H1 (cell line): Measurements from ENCODE around the gene KANSL1. TPM values are rescaled to one million over a fixed set of nuclear protein-coding genes. Genes with fewer than 3 reads are reported as not detected.
A peak's percentile ranks its signal among the peaks of the same experiment; 100 is the strongest.

Source experiments
- CTCF ChIA-PET: fragments of 300-600 bp; sonication (Branson Sonifier 250); formaldehyde crosslinking; loops from one replicate; lab custom pipeline; 2021; ENCODE audit not compliant: partially characterized antibody; lab: Charles Lee
- POLR2A ChIA-PET: fragments of 300-600 bp; sonication (Branson Sonifier 250); formaldehyde crosslinking; loops from one replicate; lab custom pipeline; 2021; ENCODE audit warnings: inconsistent platforms; ENCODE audit not compliant: partially characterized antibody; lab: Charles Lee
- DNase-seq, 2 experiments: peaks; one replicate each; pipeline versions ENCODE4 v3.0.0 to v3.0.0-alpha.2; 2010 to 2022; ENCODE audit warnings: low spot score in 2 of 2, low read depth in 1 of 2, mixed read lengths in 1 of 2
- FAIRE-seq: peaks from 2 replicates; lab custom pipeline; 2011; peaks lifted over from hg19 to GRCh38; lab: Jason Lieb, UNC
- H2AFZ ChIP-seq: 2 replicates; pipeline ENCODE4 v1.8.1; 2012; ENCODE audit warnings: low read length, inconsistent platforms
- H2AK5ac ChIP-seq: 2 replicates; pipeline ENCODE4 v1.6.1; 2013; ENCODE audit warnings: low read depth, low read length
- H2BK120ac ChIP-seq: replicated peaks from 2 replicates; pipeline ENCODE3; 2013; ENCODE audit warnings: low read depth, low read length, inconsistent platforms
- H2BK12ac ChIP-seq: 2 replicates; pipeline ENCODE4 v1.6.1; 2013; ENCODE audit warnings: low read depth, low read length
- H2BK15ac ChIP-seq: 2 replicates; pipeline ENCODE4 v1.6.1; 2013; ENCODE audit warnings: low read length
- H2BK20ac ChIP-seq: 2 replicates; pipeline ENCODE4 v1.6.1; 2013; ENCODE audit warnings: low read length
- H2BK5ac ChIP-seq: 2 replicates; pipeline ENCODE4 v1.6.1; 2013; ENCODE audit warnings: low read depth, low read length
- H3K14ac ChIP-seq: 2 replicates; pipeline ENCODE4 v1.6.1; 2013; ENCODE audit warnings: inconsistent platforms; ENCODE audit not compliant: insufficient read length
- H3K18ac ChIP-seq: 2 replicates; pipeline ENCODE4 v1.6.1; 2013; ENCODE audit warnings: low read length; ENCODE audit errors: extremely low read depth
- H3K23ac ChIP-seq: 2 replicates; pipeline ENCODE4 v1.6.1; 2013; ENCODE audit warnings: inconsistent platforms; ENCODE audit not compliant: insufficient read length
- H3K23me2 ChIP-seq: 2 replicates; pipeline ENCODE4 v1.6.1; 2013; ENCODE audit warnings: low read depth, low read length
- H3K27ac ChIP-seq: 2 replicates; pipeline ENCODE4 v1.6.1; 2011; ENCODE audit warnings: low read depth, low read length, inconsistent platforms
- H3K27me3 ChIP-seq, 4 experiments: replicated peaks in 1 of 4; 1 replicate in 1 of 4; 2 replicates in 3 of 4; pipeline versions ENCODE4 v1.6.1 to v1.8.1; 2011 to 2013; ENCODE audit warnings: low read length in 3 of 4, mild to moderate bottlenecking in 3 of 4, inconsistent platforms in 2 of 4, mixed read lengths in 2 of 4, moderate library complexity in 1 of 4; ENCODE audit not compliant: control insufficient read depth in 3 of 4, insufficient read depth in 3 of 4; ENCODE audit errors: extremely low read depth in 1 of 4
- H3K36me3 ChIP-seq, 4 experiments: 2 replicates each; pipeline versions ENCODE4 v1.6.1 to v1.8.1; 2011 to 2013; ENCODE audit warnings: mild to moderate bottlenecking in 4 of 4, low read length in 3 of 4, moderate library complexity in 2 of 4, control low read depth in 1 of 4, inconsistent platforms in 1 of 4; ENCODE audit not compliant: insufficient read depth in 4 of 4, control insufficient read depth in 2 of 4
- H3K4ac ChIP-seq: replicated peaks from 2 replicates; pipeline ENCODE3; 2013; ENCODE audit warnings: low read length, low read depth, mixed read lengths, inconsistent platforms; ENCODE audit not compliant: insufficient read length
- H3K4me1 ChIP-seq, 4 experiments: replicated peaks in 1 of 4; 1 replicate in 1 of 4; 2 replicates in 3 of 4; pipeline versions ENCODE4 v1.6.1 to v1.8.1; 2011 to 2013; ENCODE audit warnings: low read length in 3 of 4, inconsistent platforms in 2 of 4, mixed read lengths in 1 of 4; ENCODE audit not compliant: insufficient read depth in 4 of 4, control insufficient read depth in 3 of 4
- H3K4me2 ChIP-seq, 2 experiments: 2 replicates each; pipeline versions ENCODE4 v1.6.1 to v1.8.1; 2011 to 2013; ENCODE audit warnings: low read depth in 2 of 2, low read length in 2 of 2, control low read depth in 1 of 2, inconsistent platforms in 1 of 2, mild to moderate bottlenecking in 1 of 2; ENCODE audit not compliant: insufficient read depth in 1 of 2
- H3K4me3 ChIP-seq, 4 experiments: fragments of 200-600, 300-600 bp in 1 of 4; sonication (generic), shearing (Covaris generic), sonication (Bioruptor Twin) in 1 of 4; 2 replicates each; pipeline versions ENCODE4 v1.5.1 to v1.8.1; 2011 to 2016; ENCODE audit warnings: low read length in 4 of 4, low read depth in 3 of 4, control low read depth in 2 of 4, inconsistent platforms in 2 of 4, mild to moderate bottlenecking in 2 of 4, mixed read lengths in 1 of 4, moderate library complexity in 1 of 4; ENCODE audit not compliant: insufficient read depth in 2 of 4; ENCODE audit errors: extremely low read depth in 1 of 4
- H3K56ac ChIP-seq: replicated peaks from 2 replicates; pipeline ENCODE3; 2013; ENCODE audit warnings: low read depth, mild to moderate bottlenecking, mixed read lengths, low read length, inconsistent platforms; ENCODE audit not compliant: insufficient read length
- H3K79me1 ChIP-seq: 2 replicates; pipeline ENCODE4 v1.6.1; 2013; ENCODE audit warnings: low read depth, low read length, control low read depth
- H3K79me2 ChIP-seq, 2 experiments: 2 replicates each; pipeline versions ENCODE4 v1.6.1 to v1.8.1; 2012 to 2013; ENCODE audit warnings: low read length in 2 of 2, mild to moderate bottlenecking in 2 of 2, inconsistent platforms in 1 of 2; ENCODE audit not compliant: insufficient read depth in 2 of 2, control insufficient read depth in 1 of 2
- H3K9ac ChIP-seq, 4 experiments: replicated peaks in 1 of 4; 1 replicate in 1 of 4; 2 replicates in 3 of 4; pipeline versions ENCODE4 v1.6.1 to v1.8.1; 2011 to 2013; ENCODE audit warnings: low read depth in 3 of 4, low read length in 3 of 4, control low read depth in 2 of 4, mild to moderate bottlenecking in 2 of 4, moderate library complexity in 2 of 4, inconsistent platforms in 1 of 4; ENCODE audit errors: extremely low read depth in 1 of 4
- H3K9me3 ChIP-seq, 2 experiments: 2 replicates each; pipeline versions ENCODE4 v1.6.1 to v1.8.1; 2012 to 2013; ENCODE audit warnings: mild to moderate bottlenecking in 2 of 2, moderate library complexity in 2 of 2, control low read depth in 1 of 2, inconsistent platforms in 1 of 2, low read depth in 1 of 2, low read length in 1 of 2, mixed read lengths in 1 of 2; ENCODE audit not compliant: insufficient read depth in 2 of 2
- H4K20me1 ChIP-seq, 2 experiments: replicated peaks in 1 of 2; 2 replicates each; pipeline versions ENCODE3 to v1.8.1; 2011 to 2013; ENCODE audit warnings: inconsistent platforms in 2 of 2, low read length in 2 of 2, mild to moderate bottlenecking in 1 of 2; ENCODE audit not compliant: insufficient read depth in 2 of 2, control insufficient read depth in 1 of 2
- H4K5ac ChIP-seq: 2 replicates; pipeline ENCODE4 v1.6.1; 2013; ENCODE audit warnings: low read length, low read depth, mixed read lengths, inconsistent platforms; ENCODE audit not compliant: insufficient read length
- H4K8ac ChIP-seq: 2 replicates; pipeline ENCODE4 v1.8.0; 2013; ENCODE audit warnings: mild to moderate bottlenecking, moderate library complexity, low read length, inconsistent platforms; ENCODE audit not compliant: insufficient read depth; ENCODE audit errors: extremely low read depth
- H4K91ac ChIP-seq: replicated peaks from 2 replicates; pipeline ENCODE3; 2013; ENCODE audit warnings: low read length, mixed read lengths, inconsistent platforms; ENCODE audit not compliant: insufficient read length
- CBX5 ChIP-seq: fragments of 300-800, 300-1000 bp; sonication (generic); IDR thresholded peaks from 2 replicates; pipeline ENCODE4 v1.7.1; 2016; ENCODE audit warnings: antibody characterized with exemption, low read length, low read depth
- CHD1 ChIP-seq: IDR thresholded peaks from 2 replicates; pipeline ENCODE4 v1.6.1; 2012; ENCODE audit warnings: low read depth, low read length, improper control_type of control experiment
- CHD2 ChIP-seq: IDR thresholded peaks from 2 replicates; pipeline ENCODE4 v1.6.1; 2012; ENCODE audit warnings: low read length, improper control_type of control experiment
- FOSL1 ChIP-seq: IDR thresholded peaks from 2 replicates; pipeline ENCODE4 v1.6.1; 2011; ENCODE audit warnings: mild to moderate bottlenecking, low read depth, low read length, moderate library complexity; ENCODE audit not compliant: insufficient read depth
- POLR2AphosphoS5 ChIP-seq: IDR thresholded peaks from 2 replicates; pipeline ENCODE4 v1.6.1; 2011; ENCODE audit warnings: low read depth, low read length
- RNF2 ChIP-seq: fragments of 200-900, 300-1000 bp; sonication (generic); IDR thresholded peaks from 2 replicates; pipeline ENCODE4 v1.7.1; 2016; ENCODE audit warnings: borderline replicate concordance, low read depth, mild to moderate bottlenecking, antibody characterized with exemption, low read length; ENCODE audit not compliant: poor library complexity, severe bottlenecking; ENCODE audit errors: missing control alignments
- SP4 ChIP-seq: IDR thresholded peaks from 2 replicates; pipeline ENCODE4 v1.6.1; 2012; ENCODE audit warnings: low read length, inconsistent platforms
- USF2 ChIP-seq: IDR thresholded peaks from 2 replicates; pipeline ENCODE4 v1.6.1; 2011; ENCODE audit warnings: low read length, improper control_type of control experiment
- WGBS, 2 experiments: shearing (Covaris generic) in 1 of 2; methylation state at CpG; one replicate each; pipeline versions ENCODE4 v1.1.6 to v1.1.7; 2013 to 2015; ENCODE audit warnings: low lambda C conversion rate in 2 of 2, mixed read lengths in 2 of 2, inconsistent platforms in 1 of 2, low coverage in 1 of 2, missing lambda C conversion rate in 1 of 2; ENCODE audit not compliant: insufficient replicate concordance in 2 of 2, insufficient coverage in 1 of 2, insufficient read length in 1 of 2; ENCODE audit errors: extremely low coverage in 1 of 2, missing lambda C conversion rate in 1 of 2; 5-methylcytosine and 5-hydroxymethylcytosine counted together
- polyA plus RNA-seq, 7 experiments: library from polyadenylated mRNA; depleted of rRNA in 3 of 7; stranded (reverse) in 5 of 7; unstranded in 2 of 7; fragments of >200 nt in 5 of 7; fragments of 200-250 nt in 2 of 7; gene quantifications; 1 replicate in 5 of 7; 2 replicates in 1 of 7; 4 replicates in 1 of 7; pipeline versions ENCODE4 v1.2.1 to v1.2.3, GENCODE V29; 2011 to 2013; ENCODE audit warnings: missing spikeins in 2 of 7, mixed read lengths in 2 of 7
- total RNA-seq: library from RNA; stranded (reverse); fragmentation: NEBNext Ultra II Directional; extraction: Animal tissue kit (Norgen Biotek cat#: 25700); gene quantifications from 2 replicates; pipeline ENCODE4 v1.2.1, GENCODE V29; 2021

Gene KANSL1
- total and polyA plus RNA-seq, 2 of the 8 experiments (the other 6 are each of a cell fraction or from before 2014, with no cell fraction given), result 34.0 to 128 TPM

- peaks cover 2 to 6% (median 4%) of the 10 kb centered on the region in 4 experiments; a peak in 4 of 7 replicates for H3K4me1 ChIP-seq
- H3K14ac ChIP-seq, result no peak overlapping the region
- no peak overlapping the region for H3K4ac ChIP-seq
- no peak overlapping the region for H2BK5ac ChIP-seq
- H3K56ac ChIP-seq, result no peak overlapping the region
- H3K27ac ChIP-seq, result no peak overlapping the region
- no peak overlapping the region for H3K23ac ChIP-seq
- no peak overlapping the region for H2AFZ ChIP-seq
- H3K18ac ChIP-seq, result no peak overlapping the region
- H3K9ac ChIP-seq, result no peak overlapping the region
- H4K5ac ChIP-seq, result peak overlapping the region; percentile 48
- H4K91ac ChIP-seq, result no peak overlapping the region
- CTCF ChIA-PET, result interaction anchor here (0.8 to 2.9 kb wide), 5 partner anchors 13 to 90 kb away, joined by 3 to 10 read pairs (median 3); no protein-coding TSS in a partner anchor
- H2BK120ac ChIP-seq, result no peak overlapping the region
- H3K4me3 ChIP-seq, result no peak overlapping the region
- H4K8ac ChIP-seq, result no peak overlapping the region
- no peaks in the 10 kb centered on the region for H3K79me1 ChIP-seq
- TF ChIP-seq RNF2, result no peak
- no peak for TF ChIP-seq CHD2
- no peak for TF ChIP-seq CHD1
- TF ChIP-seq CBX5, result no peak
- TF ChIP-seq POLR2AphosphoS5, result no peak
- TF ChIP-seq FOSL1, result no peak
- no peak for TF ChIP-seq USF2
- TF ChIP-seq SP4, result no peak
- TF ChIP-seq, all 59 proteins: peak for 0
- POLR2A ChIA-PET, result interaction anchor here (0.6 to 1.6 kb wide), 3 partner anchors 10 to 93 kb away, joined by 3 to 6 read pairs (median 5); partner anchors contain the start of gene KANSL1
- H2BK12ac ChIP-seq, result no peak overlapping the region
- no peaks in the 10 kb centered on the region for H3K23me2 ChIP-seq
- H3K27me3 ChIP-seq, result no peaks in the 10 kb centered on the region
- peaks cover 6 to 97% of the 10 kb centered on the region in 2 experiments; a peak in 3 of 4 replicates for H3K79me2 ChIP-seq
- FAIRE-seq, result no peak
- H2BK20ac ChIP-seq, result no peak overlapping the region
- WGBS, 2 experiments, result 88% methylated on average over 1 of the region's 1 CpG; no CpG with 5 or more reads in 1 of the 2 experiments
- H3K36me3 ChIP-seq, result no peaks in the 10 kb centered on the region
- no peak overlapping the region for H2BK15ac ChIP-seq
- DNase-seq, result no peak
- H2AK5ac ChIP-seq, result no peak overlapping the region
- H3K9me3 ChIP-seq, result no peaks in the 10 kb centered on the region
- peaks cover 7 to 11% of the 10 kb centered on the region in 2 experiments for H4K20me1 ChIP-seq
- H3K4me2 ChIP-seq, result no peak overlapping the region
Measured at GRCh38 chr17:46099865-46100264, 93.4 kb downstream of the KANSL1 start.
